ENCODE measurements around the gene SORBS1.

DNA sequence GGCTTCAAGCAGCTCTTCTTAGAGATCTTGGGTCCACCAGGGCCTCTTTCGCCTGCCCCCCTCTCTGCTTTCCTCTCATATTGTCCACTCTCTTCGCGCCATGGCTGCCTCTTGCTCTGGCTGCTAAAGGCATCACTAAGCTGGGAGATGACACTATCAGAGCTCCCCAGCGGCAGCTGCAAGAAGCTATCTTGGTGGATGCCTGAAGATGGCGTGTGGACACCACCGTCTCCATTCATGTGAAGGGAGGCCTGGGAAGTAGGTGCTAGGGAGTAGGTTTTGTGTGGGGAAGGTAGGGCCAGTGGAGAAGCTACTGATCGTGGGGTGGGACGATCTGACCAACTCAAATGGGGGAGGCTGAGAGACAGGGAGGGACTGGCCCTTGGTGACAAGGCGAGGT is 224.5 kb downstream of the SORBS1 start:
- TF ChIP-seq GATA2 (IDR thresholded peaks at IDR 0.05; ENCODE audit: low read depth, low read length) (no peak), GATA3 (IDR thresholded peaks at IDR 0.05; ENCODE audit: low read depth, low read length) (no peak)

All from SH-SY5Y (cell line).